ENCODE measurements around the gene STX11.
"Not testable (repeated sequence)": the region's sequence is repeated elsewhere in the genome, so short reads cannot be mapped to it uniquely, and the experiment has no call there.

The STX11 gene

DNA sequence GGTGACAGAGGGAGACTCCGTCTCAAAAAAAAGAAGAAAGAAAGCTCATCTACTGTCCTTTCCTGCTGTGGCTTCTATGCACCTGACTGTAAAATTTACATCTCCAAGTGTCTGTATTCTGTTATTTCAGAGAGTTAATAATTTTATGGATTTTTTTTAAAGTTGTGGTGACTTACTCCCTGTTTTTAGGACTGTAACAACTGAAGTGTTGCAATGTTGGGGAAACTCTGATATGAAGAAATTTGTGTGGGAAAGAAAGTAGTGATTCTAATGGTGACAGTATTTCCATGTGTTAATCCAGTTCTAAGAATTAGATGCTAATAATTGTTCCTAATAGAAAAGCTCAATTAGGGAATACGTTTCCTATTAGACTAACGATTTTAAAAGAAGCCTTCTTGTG is 27.4 kb downstream of the STX11 start:
- no peak overlapping the region for H3K4me3 ChIP-seq (replicated peaks; ENCODE audit: low read depth, low read length)
- DNase-seq (ENCODE audit: extremely low read depth, low read depth), result no peak
- TF ChIP-seq, protein P1, sequence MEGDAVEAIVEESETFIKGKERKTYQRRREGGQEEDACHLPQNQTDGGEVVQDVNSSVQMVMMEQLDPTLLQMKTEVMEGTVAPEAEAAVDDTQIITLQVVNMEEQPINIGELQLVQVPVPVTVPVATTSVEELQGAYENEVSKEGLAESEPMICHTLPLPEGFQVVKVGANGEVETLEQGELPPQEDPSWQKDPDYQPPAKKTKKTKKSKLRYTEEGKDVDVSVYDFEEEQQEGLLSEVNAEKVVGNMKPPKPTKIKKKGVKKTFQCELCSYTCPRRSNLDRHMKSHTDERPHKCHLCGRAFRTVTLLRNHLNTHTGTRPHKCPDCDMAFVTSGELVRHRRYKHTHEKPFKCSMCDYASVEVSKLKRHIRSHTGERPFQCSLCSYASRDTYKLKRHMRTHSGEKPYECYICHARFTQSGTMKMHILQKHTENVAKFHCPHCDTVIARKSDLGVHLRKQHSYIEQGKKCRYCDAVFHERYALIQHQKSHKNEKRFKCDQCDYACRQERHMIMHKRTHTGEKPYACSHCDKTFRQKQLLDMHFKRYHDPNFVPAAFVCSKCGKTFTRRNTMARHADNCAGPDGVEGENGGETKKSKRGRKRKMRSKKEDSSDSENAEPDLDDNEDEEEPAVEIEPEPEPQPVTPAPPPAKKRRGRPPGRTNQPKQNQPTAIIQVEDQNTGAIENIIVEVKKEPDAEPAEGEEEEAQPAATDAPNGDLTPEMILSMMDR (IDR thresholded peaks at IDR 0.05; ENCODE audit: low read depth, low read length, missing control alignments), result no peak

DNA sequence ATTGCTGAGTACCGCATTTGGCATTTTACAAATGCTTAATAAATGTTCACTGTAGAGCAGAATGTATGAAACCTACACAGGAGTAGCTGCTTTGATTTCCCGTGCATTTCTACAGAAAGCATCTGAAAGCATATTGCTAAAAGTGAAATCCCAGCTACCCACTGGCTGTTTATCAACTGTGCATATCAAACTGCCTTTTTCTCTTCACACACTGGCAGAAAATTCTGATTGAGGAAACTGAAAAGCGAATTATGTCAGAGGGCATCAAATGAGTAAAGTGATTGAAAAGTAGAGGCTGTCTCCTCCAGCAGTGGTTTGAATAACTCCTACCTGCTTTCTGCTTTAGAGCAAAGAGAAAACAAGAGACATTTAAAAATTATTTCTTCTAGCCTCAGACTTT is 28.0 kb downstream of the STX11 start:
- TF ChIP-seq, protein P1 (IDR thresholded peaks at IDR 0.05; ENCODE audit: low read depth, low read length, missing control alignments), result no peak
- DNase-seq (ENCODE audit: extremely low read depth, low read depth), result no peak
- no peak overlapping the region for H3K4me3 ChIP-seq (replicated peaks; ENCODE audit: low read depth, low read length)

DNA sequence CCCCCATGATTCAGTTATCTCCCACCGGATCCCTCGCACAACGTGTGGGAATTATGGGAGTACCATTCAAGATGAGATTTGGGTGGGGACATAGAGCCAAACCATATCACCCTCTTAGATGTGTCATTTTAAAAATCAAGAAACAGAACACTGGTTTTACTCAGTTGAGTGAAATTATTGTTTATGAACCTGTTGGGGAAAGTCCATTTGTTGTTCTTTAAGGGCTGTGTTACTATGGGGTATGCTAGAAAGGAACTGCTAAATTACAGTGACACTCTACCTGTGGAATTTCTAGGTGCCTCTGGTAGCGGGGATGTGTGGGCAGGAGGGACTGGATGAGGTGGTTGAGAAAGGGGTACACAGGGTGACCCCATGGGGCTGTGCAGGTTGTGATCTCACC is 28.9 kb downstream of the STX11 start:
- no peak overlapping the region for H3K4me3 ChIP-seq (replicated peaks; ENCODE audit: low read depth, low read length)
- DNase-seq (ENCODE audit: extremely low read depth, low read depth), result no peak

GRCh38 chr6:144179828-144180227 is 29.5 kb downstream of the STX11 start:
- DNase-seq (ENCODE audit: extremely low read depth, low read depth), result no peak
- TF ChIP-seq, protein P1 (IDR thresholded peaks at IDR 0.05; ENCODE audit: low read depth, low read length, missing control alignments), result no peak

More for the DNA sequence above, 28.9 kb downstream of the STX11 start:
- TF ChIP-seq, protein P1 (IDR thresholded peaks at IDR 0.05; ENCODE audit: low read depth, low read length, missing control alignments), result no peak

GRCh38 chr6:144180354-144180753 is 30.0 kb downstream of the STX11 start:
- not testable (repeated sequence) for H3K4me3 ChIP-seq (replicated peaks; ENCODE audit: low read depth, low read length); DNase-seq (ENCODE audit: extremely low read depth, low read depth)

More at GRCh38 chr6:144179828-144180227, 29.5 kb downstream of the STX11 start:
- no peak overlapping the region for H3K4me3 ChIP-seq (replicated peaks; ENCODE audit: low read depth, low read length)

DNA sequence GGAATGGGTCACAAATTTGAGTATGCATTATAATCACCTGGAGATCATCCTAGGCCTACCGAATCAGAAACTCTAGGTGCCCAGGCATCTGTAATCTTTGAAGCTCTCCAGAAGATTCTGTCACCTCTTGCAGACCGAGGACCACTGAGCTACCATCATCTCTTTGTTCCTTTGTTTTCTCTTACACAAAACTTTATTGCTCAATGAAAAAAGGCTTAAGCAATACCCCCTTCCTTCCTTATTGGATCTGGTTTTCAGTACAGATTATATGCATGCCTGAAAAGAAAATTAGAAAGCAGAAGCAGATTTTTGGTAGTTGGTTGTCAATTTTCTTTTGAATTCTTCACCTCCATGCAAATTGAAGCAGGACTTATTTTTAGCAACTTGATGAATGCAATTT is 31.3 kb downstream of the STX11 start:
- H3K4me3 ChIP-seq (replicated peaks; ENCODE audit: low read depth, low read length), result no peak overlapping the region
- TF ChIP-seq, protein P1 (IDR thresholded peaks at IDR 0.05; ENCODE audit: low read depth, low read length, missing control alignments), result no peak
- no peak for DNase-seq (ENCODE audit: extremely low read depth, low read depth)

- H3K4me3 ChIP-seq (replicated peaks; ENCODE audit: low read depth, low read length), result not testable (repeated sequence)
Measured at GRCh38 chr6:144184186-144184585, 33.9 kb downstream of the STX11 start.

DNA sequence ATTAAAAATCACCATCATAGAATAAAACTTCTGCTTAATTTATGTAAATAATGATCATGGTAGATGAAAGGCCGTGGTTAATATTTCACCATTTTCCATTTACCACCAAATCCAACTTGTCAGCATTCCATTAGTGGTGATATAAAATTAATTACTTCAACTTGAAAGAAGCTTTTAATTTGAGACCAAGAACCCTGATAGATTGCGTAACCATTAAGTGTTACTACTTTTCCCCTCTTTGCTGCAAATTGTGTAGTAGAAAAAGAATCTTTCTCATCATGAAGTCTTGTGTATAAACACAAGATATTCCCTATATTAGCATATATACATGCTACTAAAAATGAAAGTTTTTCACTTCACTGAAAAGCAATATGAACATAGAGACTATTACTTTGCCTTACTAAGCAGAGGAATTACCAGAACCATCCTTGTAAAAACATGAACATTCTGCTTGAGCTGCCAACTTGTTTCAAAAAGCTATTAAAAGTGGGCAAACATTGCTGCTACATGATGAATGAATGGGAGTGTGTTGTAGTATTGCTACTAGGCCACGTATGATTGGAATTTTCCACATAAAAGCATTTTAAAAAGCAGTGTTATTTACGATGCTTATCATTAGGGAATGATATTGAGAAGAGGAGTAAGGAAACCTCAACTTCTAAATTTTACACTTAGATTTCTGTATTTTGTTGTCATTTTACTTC is 35.0 kb downstream of the STX11 start:
- TF ChIP-seq, protein P1 (IDR thresholded peaks at IDR 0.05; ENCODE audit: low read depth, low read length, missing control alignments), result no peak

More at GRCh38 chr6:144184186-144184585, 33.9 kb downstream of the STX11 start:
- not testable (repeated sequence) for DNase-seq (ENCODE audit: extremely low read depth, low read depth)

More for the DNA sequence above, 35.0 kb downstream of the STX11 start:
- no peak overlapping the region for H3K4me3 ChIP-seq (replicated peaks; ENCODE audit: low read depth, low read length)
- no peak for DNase-seq (ENCODE audit: extremely low read depth, low read depth)
